GM21786 (cell line): Measurements from ENCODE around the gene PGGHG.

Experiments
- ATAC-seq: cut with Tn5 transposase; IDR thresholded peaks from one replicate; pipeline ENCODE4 v1.9.1; 2021; ENCODE audit not compliant: unreplicated experiment

The PGGHG gene

DNA sequence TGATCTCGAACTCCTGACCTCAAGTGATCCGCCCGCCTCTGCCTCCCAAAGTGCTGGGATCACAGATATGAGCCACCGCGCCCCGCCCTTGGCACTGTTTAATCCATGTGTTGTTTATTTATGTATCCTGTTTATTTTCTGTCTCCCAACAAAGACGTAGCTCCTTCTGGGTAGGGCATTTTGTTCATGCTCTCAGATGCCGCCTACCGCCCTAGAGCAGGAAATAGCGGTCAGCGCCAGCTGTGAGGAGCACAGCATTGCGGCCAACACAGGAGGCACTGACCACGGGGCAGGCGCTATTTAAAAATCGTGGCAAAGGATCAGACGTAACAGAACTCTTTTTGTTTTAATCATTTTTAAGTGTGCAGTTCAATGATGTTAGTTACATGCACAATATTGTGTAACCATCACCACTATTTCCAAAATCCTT, 20.2 kb upstream of the PGGHG start:
- ATAC-seq = peak; percentile 51

DNA sequence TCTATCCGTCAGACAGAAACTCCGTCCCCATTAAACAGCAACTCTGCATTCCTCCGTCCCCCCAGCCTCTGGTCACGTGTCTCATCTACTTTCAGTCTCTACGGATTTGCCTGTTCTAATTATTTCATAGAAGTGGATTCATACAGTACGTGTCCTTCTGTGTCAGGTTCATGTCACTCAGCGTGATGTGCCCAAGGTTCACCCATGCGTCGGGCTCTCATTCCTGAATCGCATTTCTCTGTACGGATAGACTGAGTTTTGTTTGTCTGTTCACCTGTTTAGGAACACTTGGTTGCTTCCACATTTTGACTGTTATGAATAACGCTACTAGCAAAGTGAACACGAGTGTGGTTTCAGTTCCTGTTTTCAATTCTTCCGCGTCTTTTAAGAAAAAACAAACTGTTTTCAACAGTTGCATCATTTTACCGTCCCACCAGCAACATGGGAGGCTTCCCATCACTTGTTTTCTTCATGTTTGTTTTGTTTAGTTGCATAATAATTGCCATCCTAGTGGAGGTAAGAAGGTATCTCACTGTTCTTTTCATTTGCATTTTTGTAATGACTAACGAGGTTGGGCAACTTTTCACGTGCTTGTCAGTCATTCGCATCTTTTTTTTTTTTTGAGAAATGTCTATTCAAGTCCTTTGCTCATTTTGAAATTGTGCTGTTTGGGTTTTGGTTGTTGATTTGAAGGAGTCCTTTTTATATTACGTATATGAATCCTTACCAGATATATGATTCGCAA, 19.6 kb upstream of the PGGHG start:
- ATAC-seq = peak; percentile 66

DNA sequence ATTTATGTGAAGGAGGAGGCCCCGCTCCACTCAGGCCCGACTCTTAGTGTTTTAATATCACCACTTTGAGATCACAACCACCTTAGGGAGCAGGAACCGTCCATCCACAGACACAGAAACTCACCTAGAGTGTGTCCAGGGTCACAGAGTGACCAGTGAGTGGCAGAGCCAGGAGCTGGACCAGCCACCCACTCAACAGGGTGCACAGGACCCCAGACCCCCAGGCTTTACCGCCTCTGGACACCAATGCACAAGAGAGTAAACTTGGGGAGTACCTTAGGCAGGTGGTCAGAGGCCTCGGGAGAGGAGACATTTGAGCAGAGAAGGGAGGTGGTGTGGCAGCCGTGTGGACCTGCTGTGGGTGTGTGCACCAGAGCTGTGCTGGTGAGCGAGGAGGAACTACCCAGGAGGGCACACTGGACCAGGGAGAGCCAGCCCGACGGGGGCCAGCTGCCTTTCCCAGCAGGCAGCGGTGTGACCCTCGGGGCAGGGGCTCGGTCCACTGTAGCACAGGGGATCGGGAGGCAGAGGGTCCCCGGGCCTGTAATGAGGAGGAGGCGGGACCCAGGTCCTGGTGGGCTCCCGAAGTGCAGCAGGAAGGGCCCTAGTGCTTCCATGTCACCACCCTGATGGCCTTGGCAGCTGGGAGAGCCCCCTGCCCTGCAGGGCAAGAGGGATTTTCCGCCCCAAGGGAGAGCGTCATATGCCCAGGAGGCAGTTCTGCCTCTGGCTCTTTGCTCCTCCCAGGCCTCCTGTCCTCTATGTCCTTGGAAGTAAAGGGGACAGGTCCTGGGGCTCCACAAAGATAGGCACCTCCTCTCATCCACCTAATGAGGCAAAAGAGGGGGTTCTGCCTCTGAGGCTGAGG, 18.2 kb upstream of the PGGHG start:
- no peak for ATAC-seq

DNA sequence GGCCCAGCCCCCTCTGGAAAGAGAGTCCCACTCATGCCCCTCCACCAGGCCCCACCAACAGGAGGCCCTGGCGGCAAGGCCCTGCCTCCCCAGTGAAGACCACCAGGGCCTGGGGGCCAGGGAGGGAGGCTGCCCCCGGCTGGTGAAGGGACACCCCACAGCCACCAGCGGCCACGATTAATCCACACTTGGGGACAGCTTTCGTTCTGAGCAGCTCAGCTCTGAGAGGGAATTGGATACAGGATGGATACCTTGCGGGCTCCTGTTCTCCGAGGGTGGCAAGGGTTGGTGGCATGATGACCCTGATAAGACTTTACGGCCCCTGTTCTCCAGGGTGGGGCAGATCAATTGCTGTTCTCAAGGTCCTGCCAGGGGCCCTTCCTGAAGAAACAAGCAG, 17.6 kb upstream of the PGGHG start:
- ATAC-seq = no peak

DNA sequence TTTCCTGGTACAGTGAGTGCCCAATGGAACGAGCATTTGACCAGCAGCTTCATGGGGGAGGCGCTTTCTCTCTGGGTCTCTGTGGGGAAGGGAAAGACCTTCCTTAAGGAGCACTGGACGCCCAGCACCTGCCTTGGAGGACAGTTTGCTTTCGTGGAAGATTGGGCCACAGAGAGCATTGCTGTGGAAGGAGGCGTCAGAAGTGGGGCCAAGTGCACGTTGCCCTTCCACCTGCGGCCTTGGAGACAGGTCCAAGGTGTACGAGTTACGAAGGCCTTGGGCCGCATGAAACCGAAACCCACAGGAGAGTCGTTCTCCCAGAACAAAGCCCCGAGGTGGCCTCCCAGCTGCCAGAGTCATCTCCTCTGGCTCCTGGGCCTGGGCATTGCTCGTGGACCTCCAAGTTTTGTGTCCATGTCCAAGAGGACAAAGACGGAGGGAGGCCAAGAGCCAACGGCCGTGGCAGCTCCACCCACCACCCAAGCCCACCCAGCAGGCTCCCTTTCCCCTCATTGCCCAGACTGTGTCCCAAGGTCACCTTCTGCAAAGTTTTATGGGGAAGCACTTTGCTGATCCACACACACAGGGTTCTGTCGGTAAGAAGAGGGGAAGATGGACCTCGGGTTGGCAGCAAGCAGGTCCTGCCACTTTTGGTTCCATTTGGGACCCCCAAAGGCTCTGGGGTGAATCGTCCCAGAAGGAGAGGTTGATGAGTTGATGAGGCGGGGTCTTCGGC, 16.6 kb upstream of the PGGHG start:
- no peak for ATAC-seq

DNA sequence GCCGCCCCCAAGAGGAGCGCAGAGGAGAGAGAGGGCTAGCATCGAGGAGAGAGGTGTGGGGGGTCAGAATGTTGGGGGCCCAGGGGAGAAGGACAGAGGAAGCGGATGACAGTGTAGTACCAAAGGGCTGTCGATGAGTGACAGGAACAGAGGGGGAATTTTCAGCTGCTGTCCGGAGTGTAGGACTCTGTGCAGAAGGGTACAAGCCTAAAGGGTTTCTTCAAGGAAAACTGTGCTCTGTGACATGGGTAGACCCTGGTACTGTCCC, 16.1 kb upstream of the PGGHG start:
- no peak for ATAC-seq

DNA sequence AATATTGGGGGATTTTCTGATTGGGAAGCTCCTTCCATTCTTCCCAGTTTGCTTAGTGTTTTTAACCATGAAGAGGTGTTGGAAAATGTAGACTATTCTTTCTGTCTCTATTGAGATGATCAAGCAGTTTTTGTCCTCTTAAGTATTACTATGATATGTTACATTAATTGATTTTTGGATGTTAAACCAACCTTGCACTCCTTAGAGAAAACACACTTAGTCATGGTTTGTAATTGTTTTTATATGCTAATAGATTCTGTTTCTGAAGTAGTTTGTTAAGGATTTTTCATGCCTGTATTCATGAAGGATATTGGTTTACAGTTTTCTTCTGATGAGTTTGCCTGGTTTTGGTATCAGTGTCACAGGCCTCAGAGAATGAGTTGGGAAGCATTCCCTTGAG, 12.7 kb upstream of the PGGHG start:
- ATAC-seq = no peak

DNA sequence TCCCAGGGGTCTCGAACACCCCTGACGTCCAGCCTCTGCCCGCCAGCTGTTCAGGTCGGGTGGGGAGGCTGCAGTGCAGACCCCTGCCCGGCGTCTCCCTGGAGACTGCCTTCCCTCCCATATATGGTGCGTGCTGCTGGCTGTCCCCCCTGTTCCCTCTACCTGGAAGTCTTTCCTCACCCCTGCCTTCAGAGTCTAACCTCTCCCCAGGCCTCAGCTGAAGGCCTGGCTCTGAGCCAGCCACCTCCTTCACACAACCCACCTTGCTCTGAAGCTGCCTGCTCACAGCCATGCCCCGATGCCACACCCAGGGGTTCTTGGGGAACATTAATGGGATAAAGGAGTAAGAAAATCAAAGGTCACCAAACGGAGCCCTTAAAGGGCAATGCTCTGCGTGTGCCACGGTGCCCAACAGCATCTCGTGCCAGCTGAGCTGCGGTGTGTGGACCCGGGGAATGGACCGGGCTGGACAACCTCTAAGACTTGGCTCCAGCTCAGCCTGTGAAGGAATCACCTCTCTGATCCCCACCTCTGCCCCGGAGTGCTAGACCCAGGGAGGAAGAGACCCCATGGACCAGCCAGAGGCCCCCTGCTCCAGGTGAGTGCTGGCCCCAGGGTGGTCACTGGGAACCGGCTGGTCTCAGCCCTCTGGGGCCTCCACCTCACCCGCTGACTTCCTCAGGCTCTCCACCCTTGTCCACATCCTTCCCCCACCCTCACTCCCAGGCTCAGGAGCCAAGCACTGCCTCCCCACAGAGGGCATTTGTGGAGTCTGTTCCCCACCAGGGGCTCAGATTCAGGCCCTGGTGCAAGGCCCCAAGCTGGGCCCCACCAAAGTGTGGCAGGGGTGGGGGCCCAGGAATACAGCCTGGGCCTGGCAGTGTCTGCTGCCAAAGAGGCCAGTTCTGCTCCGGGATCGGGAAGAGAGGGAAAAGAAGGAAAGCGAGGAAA, 10.7 kb upstream of the PGGHG start, which contains the start of gene NLRP6:
TSS of gene NLRP6 (plus strand) at position 407 of the 951 bp plus-strand sequence. CDS start at position 570, 163 bp downstream.
- ATAC-seq = no peak

DNA sequence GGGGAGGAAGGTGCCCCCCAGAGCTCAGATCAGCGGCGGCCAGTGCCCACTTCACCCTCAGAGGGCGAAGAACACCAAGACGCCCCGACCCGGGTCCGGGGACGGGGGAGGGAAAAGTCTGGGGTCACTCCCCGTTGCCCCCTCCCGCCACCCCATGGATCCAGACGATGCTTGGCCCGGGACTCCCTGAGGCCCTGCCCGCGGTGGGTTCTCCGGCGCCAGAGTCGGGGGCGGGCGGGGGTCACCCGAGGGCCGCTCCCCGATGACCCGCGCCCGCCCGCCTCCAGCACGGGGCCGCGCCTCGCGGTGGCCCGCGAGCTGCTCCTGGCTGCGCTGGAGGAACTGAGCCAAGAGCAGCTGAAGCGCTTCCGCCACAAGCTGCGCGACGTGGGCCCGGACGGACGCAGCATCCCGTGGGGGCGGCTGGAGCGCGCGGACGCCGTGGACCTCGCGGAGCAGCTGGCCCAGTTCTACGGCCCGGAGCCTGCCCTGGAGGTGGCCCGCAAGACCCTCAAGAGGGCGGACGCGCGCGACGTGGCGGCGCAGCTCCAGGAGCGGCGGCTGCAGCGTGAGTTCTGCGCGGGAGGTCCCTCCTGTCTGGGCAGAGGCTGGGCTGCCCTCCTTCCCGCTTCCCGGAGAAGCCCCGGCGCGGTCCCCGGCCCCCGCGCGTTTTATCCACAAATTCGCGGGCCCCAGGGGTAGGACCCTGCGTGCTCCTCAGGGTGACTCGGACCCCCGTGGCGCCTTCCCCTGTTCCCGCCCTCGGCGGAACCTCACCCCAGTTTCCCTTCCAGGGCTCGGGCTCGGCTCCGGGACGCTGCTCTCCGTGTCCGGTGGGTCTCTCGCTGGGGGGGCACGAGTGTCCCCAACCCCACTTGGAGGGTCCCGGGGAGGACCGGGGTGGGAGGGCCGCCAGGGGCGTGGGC, 9.6 kb upstream of the PGGHG start:
- ATAC-seq = no peak

DNA sequence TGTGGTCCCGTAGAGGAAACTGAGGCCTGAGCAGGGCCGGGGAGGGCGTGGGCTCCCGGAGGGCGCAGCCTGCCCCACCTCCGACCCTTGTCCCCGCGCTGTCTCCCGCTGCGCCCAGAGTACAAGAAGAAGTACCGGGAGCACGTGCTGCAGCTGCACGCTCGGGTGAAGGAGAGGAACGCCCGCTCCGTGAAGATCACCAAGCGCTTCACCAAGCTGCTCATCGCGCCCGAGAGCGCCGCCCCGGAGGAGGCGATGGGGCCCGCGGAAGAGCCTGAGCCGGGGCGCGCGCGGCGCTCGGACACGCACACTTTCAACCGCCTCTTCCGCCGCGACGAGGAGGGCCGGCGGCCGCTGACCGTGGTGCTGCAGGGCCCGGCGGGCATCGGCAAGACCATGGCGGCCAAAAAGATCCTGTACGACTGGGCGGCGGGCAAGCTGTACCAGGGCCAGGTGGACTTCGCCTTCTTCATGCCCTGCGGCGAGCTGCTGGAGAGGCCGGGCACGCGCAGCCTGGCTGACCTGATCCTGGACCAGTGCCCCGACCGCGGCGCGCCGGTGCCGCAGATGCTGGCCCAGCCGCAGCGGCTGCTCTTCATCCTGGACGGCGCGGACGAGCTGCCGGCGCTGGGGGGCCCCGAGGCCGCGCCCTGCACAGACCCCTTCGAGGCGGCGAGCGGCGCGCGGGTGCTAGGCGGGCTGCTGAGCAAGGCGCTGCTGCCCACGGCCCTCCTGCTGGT, 8.8 kb upstream of the PGGHG start:
- ATAC-seq = no peak

DNA sequence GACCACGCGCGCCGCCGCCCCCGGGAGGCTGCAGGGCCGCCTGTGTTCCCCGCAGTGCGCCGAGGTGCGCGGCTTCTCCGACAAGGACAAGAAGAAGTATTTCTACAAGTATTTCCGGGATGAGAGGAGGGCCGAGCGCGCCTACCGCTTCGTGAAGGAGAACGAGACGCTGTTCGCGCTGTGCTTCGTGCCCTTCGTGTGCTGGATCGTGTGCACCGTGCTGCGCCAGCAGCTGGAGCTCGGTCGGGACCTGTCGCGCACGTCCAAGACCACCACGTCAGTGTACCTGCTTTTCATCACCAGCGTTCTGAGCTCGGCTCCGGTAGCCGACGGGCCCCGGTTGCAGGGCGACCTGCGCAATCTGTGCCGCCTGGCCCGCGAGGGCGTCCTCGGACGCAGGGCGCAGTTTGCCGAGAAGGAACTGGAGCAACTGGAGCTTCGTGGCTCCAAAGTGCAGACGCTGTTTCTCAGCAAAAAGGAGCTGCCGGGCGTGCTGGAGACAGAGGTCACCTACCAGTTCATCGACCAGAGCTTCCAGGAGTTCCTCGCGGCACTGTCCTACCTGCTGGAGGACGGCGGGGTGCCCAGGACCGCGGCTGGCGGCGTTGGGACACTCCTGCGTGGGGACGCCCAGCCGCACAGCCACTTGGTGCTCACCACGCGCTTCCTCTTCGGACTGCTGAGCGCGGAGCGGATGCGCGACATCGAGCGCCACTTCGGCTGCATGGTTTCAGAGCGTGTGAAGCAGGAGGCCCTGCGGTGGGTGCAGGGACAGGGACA, 8.0 kb upstream of the PGGHG start:
- no peak for ATAC-seq

DNA sequence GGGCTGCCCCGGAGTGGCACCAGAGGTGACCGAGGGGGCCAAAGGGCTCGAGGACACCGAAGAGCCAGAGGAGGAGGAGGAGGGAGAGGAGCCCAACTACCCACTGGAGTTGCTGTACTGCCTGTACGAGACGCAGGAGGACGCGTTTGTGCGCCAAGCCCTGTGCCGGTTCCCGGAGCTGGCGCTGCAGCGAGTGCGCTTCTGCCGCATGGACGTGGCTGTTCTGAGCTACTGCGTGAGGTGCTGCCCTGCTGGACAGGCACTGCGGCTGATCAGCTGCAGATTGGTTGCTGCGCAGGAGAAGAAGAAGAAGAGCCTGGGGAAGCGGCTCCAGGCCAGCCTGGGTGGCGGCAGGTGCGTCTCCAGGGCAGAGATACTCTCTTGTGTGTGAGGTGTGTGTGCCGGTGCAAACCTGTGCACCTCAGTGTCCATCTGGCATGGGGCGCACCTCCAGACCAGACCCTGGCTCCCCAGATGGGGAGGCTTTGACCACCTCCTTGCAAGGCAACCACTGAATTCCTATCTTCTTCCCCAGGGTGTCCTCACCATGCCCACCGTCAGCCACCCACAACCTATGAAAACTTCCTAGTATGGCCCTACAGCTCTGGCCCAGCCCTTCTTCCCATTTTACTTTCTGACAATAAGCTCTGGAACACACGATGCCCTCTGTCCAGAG, 7.3 kb upstream of the PGGHG start:
- ATAC-seq = no peak

DNA sequence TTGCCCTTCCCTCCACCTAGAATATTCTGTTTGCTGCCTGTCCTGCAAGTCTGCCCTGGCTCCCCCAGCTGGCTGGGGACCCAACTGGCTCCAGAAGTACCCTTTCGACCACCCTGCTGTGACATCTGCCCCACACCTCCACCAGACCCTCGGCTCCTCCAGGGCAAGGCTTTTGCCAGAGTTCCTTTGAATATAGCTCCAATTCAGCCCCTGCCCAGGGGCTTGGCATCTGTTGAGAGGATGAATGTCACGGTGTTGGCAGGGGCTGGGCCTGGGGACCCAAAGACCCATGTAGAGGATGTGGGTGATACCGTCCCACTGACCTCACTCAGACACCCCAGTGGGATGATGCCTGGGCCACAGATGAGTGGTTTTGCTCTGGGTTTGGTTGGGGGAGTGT, 6.8 kb upstream of the PGGHG start:
- no peak for ATAC-seq

DNA sequence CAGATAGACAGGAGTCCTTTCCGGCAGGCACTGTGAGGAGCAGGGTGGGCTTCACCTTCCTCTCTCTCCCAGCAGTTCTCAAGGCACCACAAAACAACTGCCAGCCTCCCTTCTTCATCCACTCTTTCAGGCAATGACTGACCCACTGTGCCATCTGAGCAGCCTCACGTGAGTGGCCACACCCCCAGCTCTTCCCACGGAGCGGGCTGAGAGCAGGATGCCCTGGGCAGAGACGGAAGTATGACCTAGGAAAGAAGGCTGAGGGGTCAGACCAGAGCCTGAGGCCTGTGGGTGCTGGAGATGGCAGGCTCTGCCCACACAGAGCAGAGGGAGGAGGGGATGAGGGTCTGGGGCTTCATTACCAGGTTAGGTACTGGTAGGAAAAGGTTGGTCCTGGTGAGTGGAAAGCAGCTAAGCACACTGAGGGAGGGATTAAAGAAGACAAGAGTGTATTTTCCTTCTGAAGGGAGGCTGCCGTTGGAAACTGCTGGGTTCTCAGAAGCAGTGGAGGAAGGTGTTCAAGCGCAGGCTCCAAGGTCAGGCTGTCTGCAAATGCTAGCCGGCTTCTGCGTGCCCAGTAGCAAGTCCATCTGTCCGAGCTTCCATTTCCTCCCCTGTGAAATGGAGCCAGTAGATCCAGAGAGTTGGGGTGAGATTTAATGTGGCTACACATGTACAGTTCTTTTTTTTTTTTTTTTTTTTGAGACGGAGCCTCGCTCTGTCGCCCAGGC, 6.1 kb upstream of the PGGHG start:
- no peak for ATAC-seq

DNA sequence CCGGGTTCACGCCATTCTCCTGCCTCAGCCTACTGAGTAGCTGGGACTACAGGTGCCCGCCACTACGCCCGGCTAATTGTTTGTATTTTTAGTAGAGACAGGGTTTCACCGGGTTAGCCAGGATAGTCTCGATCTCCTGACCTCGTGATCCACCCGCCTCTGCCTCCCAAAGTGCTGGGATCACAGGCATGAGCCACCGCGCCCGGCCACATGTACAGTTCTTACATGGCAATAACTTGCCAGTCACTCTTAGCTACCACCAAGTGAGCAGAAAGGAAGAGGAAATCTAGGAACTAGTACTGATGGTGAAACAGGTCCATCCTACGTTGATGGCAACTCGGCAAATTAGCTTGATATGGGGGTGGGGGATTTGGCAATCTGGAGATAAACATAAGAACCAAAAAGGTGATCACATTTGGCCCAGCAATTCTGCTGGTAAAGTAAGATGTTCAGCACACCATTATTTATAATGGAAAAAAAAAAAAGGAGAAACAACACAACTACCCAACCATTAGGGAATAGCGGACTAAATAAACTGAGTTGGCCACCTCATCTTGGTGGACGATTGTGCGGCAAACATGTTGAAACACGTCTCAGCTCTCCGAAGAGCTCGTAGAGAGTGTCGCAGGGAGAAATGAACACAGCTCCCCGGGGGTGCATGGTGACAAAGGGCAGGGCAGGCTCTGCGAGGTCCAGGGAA, 5.4 kb upstream of the PGGHG start:
- no peak for ATAC-seq
